SK-N-SH treated with all-trans-retinoic acid at 6 μM for 48 hours (cell line): Measurements from ENCODE around the gene SOCS1.

Experiments
- ATAC-seq: fragments of 200-7000 bp; cut with Tn5 transposase; 3 replicates; pipeline ENCODE4 v1.9.1; 2020; ENCODE audit warnings: mild to moderate bottlenecking, moderate library complexity
- ARNTL ChIP-seq: fragments of 450-650 bp; formaldehyde crosslinking; IDR thresholded peaks from 2 replicates; pipeline ENCODE4 v1.5.0; 2020; ENCODE audit warnings: low read depth, mild to moderate bottlenecking, moderate library complexity, borderline replicate concordance
- BACH2 ChIP-seq: fragments of 250-450 bp; sonication (Bioruptor Pico); IDR thresholded peaks from 2 replicates; pipeline ENCODE4 v1.9.0; 2021; ENCODE audit warnings: mild to moderate bottlenecking, borderline replicate concordance
- CREB5 ChIP-seq: fragments of 250-450 bp; sonication (Bioruptor Pico); IDR thresholded peaks from 2 replicates; pipeline ENCODE4 v1.5.1; 2020; ENCODE audit warnings: low read depth, mild to moderate bottlenecking, moderate library complexity
- CSDC2 ChIP-seq: fragments of 250-450 bp; sonication (Bioruptor Pico); IDR thresholded peaks from 2 replicates; pipeline ENCODE4 v1.5.0; 2020; ENCODE audit warnings: mild to moderate bottlenecking, moderate library complexity
- CSRNP3 ChIP-seq: fragments of 250-450 bp; sonication (Bioruptor Pico); IDR thresholded peaks from 2 replicates; pipeline ENCODE4 v1.5.1; 2021; ENCODE audit warnings: mild to moderate bottlenecking, moderate library complexity
- ESRRG ChIP-seq: fragments of 250-450 bp; sonication (Bioruptor Pico); IDR thresholded peaks from 2 replicates; pipeline ENCODE4 v1.6.1; 2021; ENCODE audit warnings: mild to moderate bottlenecking
- ISL1 ChIP-seq: fragments of 250-450 bp; sonication (Bioruptor Pico); IDR thresholded peaks from 2 replicates; pipeline ENCODE4 v2.1.2; 2022; ENCODE audit warnings: mild to moderate bottlenecking, moderate library complexity
- OSR1 ChIP-seq: fragments of 250-450 bp; sonication (Bioruptor Pico); IDR thresholded peaks from 2 replicates; pipeline ENCODE4 v1.8.0; 2022; ENCODE audit warnings: moderate library complexity, mild to moderate bottlenecking, inconsistent platforms
- PATZ1 ChIP-seq: fragments of 250-450 bp; sonication (Bioruptor Pico); IDR thresholded peaks from 2 replicates; pipeline ENCODE4 v1.8.0; 2020; ENCODE audit warnings: mild to moderate bottlenecking, moderate library complexity, borderline replicate concordance
- PPARA ChIP-seq: fragments of 250-450 bp; sonication (Bioruptor Pico); IDR thresholded peaks from 2 replicates; pipeline ENCODE4 v1.5.0; 2020; ENCODE audit warnings: mild to moderate bottlenecking, borderline replicate concordance
- RARB ChIP-seq: fragments of 250-450 bp; sonication (Bioruptor Pico); IDR thresholded peaks from 2 replicates; pipeline ENCODE4 v1.8.0; 2021; ENCODE audit warnings: mild to moderate bottlenecking, moderate library complexity
- TCF4 ChIP-seq: fragments of 250-450 bp; sonication (Bioruptor Pico); IDR thresholded peaks from 2 replicates; pipeline ENCODE4 v1.8.0; 2021; ENCODE audit warnings: mild to moderate bottlenecking, moderate library complexity, borderline replicate concordance
- TSHZ2 ChIP-seq: fragments of 250-450 bp; sonication (Bioruptor Pico); IDR thresholded peaks from 2 replicates; pipeline ENCODE4 v1.5.0; 2020; ENCODE audit warnings: mild to moderate bottlenecking, moderate library complexity
- ZFP3 ChIP-seq: fragments of 250-450 bp; sonication (Bioruptor Pico); IDR thresholded peaks from 2 replicates; pipeline ENCODE4 v1.5.0; 2020; ENCODE audit warnings: mild to moderate bottlenecking, moderate library complexity
- ZFP30 ChIP-seq: fragments of 450-650 bp; formaldehyde crosslinking; IDR thresholded peaks from 2 replicates; pipeline ENCODE4 v1.5.0; 2022; ENCODE audit warnings: mild to moderate bottlenecking, moderate library complexity
- ZNF70 ChIP-seq: fragments of 450-650 bp; formaldehyde crosslinking; IDR thresholded peaks from 2 replicates; pipeline ENCODE4 v1.5.0; 2020; ENCODE audit warnings: mild to moderate bottlenecking, moderate library complexity
- ZNF8 ChIP-seq: fragments of 450-650 bp; formaldehyde crosslinking; IDR thresholded peaks from 2 replicates; pipeline ENCODE4 v1.5.0; 2020; ENCODE audit warnings: mild to moderate bottlenecking, moderate library complexity
- TF ChIP-seq, protein P1 (sequence below): fragments of 250-450 bp; sonication (Bioruptor Pico); IDR thresholded peaks from 2 replicates; pipeline ENCODE4 v1.8.0; 2021; ENCODE audit warnings: low read depth, mild to moderate bottlenecking, moderate library complexity, borderline replicate concordance

SOCS1 gene

DNA sequence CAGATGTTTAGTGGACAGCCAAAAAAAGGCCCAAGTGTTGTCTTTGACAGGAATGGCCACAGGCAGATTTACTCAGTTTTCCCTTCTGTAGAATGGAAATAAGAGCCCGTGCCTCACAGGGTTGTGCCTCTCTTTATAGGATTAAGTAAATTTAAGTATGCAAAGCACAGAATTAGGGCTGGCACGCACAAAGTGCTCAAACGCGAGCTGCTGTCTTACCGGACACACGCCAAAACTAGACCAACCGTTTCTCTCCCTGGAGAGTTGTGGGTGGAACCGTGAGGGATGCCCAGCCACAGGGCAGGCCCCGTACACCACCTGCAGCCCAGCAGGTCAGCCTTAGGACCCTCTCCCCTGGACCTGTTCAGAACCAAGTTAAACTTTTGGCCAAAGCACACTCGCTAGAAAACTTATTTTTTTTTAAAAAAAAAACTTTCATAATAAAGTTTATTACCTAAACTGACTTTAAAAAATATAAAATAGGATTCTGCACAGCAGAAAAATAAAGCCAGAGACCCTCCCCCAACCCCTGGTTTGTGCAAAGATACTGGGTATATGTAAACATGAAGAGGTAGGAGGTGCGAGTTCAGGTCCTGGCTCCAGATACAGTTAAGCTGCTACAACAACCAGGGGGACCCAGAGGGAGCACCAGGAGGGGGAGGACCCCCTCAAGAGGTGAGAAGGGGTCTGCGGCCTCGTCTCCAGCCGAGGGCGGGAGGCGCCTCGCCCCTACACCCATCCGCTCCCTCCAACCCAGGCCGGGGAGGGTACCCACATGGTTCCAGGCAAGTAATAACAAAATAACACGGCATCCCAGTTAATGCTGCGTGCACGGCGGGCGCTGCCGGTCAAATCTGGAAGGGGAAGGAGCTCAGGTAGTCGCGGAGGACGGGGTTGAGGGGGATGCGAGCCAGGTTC is 1.8 kb downstream of the SOCS1 start:
- no peak for ATAC-seq
- TF ChIP-seq CSDC2 (CRISPR knock-in tag) (no peak), OSR1 (CRISPR knock-in tag) (no peak), ZNF8 (CRISPR knock-in tag) (no peak), TCF4 (CRISPR knock-in tag) (no peak), ZFP3 (CRISPR knock-in tag) (no peak), ISL1 (CRISPR knock-in tag) (no peak), RARB (CRISPR knock-in tag) (no peak), PATZ1 (CRISPR knock-in tag) (no peak), ARNTL (CRISPR knock-in tag) (no peak), BACH2 (no peak), CSRNP3 (CRISPR knock-in tag) (no peak), ZNF70 (CRISPR knock-in tag) (no peak), ZFP30 (CRISPR knock-in tag) (no peak), PPARA (no peak)
- TF ChIP-seq, protein P1, sequence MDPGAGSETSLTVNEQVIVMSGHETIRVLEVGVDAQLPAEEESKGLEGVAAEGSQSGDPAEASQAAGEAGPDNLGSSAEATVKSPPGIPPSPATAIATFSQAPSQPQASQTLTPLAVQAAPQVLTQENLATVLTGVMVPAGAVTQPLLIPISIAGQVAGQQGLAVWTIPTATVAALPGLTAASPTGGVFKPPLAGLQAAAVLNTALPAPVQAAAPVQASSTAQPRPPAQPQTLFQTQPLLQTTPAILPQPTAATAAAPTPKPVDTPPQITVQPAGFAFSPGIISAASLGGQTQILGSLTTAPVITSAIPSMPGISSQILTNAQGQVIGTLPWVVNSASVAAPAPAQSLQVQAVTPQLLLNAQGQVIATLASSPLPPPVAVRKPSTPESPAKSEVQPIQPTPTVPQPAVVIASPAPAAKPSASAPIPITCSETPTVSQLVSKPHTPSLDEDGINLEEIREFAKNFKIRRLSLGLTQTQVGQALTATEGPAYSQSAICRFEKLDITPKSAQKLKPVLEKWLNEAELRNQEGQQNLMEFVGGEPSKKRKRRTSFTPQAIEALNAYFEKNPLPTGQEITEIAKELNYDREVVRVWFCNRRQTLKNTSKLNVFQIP (CRISPR knock-in tag): no peak

DNA sequence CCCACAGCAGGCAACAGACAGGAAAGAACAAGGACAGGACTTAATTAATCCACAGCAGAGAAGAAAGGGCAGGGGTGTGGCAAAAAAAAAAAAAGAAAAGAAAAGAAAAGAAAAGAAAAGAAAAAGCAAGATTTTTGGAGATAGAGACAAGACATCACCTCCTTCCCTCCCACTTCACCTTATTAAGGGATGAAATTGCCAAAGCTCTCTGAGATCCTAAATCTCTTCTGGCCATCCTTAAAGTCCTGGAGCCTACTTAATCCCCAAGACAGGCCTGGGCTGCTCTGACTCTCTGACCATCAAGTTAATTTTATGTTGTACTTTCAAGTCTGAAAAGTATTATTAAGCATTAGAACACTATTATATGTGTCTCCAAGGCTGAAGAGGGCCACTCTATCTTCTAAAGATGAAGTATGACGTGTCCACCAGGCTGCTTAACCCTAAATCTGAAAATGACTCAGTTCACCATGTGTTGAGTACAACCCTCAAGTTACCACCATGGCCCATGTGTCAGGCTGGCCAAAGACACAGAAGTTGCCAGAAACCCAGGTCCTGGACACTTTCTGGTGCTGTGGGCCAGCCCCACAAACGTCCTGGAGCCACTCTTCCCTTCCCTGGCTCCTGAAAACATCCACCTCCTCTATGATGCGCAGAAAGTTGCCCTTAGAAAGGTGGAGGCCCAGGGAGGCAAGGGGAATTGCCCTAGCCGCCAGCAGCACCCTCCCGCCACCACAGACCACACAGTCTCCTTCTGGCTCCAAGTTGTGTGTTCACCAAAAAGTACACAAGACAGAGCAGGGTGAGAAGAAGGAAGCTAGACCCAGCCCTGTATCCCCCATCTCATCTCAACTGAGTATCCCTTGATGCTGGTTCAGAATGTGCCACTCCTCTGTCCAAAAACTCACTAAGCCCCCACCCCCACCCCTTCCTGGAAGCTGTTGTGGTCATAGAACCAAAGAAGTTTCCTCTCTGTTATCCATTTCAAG is 2.7 kb downstream of the SOCS1 start:
- TF ChIP-seq TSHZ2 (CRISPR knock-in tag): no peak
- ATAC-seq: no peak

DNA sequence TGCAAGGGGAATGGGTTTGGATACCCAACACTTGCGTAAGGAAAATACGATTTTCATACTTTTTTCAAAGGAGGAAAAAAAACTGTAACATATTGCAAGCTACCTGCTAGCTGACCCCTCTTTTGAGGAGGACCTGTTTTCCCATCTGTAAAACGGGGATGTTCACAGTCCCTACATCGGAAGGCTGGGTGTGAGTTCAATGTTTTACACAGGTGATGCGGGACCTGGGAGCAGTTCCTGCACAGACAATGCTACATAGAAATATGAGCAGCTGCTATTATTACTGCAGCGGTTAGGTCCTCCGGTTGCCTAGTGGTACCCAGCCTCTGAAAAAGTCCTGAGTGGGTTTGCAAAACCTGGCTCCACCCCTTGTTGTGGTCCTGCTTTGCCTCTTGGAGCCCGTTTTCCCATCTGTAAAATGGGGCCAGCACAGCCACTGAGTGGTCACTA is 3.5 kb downstream of the SOCS1 start:
- ATAC-seq: no peak
- TF ChIP-seq TSHZ2 (CRISPR knock-in tag): no peak
- TF ChIP-seq PATZ1 (CRISPR knock-in tag): no peak
- TF ChIP-seq ARNTL (CRISPR knock-in tag): no peak
- TF ChIP-seq ZFP30 (CRISPR knock-in tag): no peak
- TF ChIP-seq CSRNP3 (CRISPR knock-in tag): no peak
- no peak for TF ChIP-seq ESRRG (CRISPR knock-in tag)
- no peak for TF ChIP-seq CREB5 (CRISPR knock-in tag)
- TF ChIP-seq ISL1 (CRISPR knock-in tag): no peak
